Left ventricle myocardium inferior (tissue), 1 donor: ENCODE results near the gene PPP1R9A. TPM values are rescaled to one million over a fixed set of nuclear protein-coding genes. Genes with fewer than 3 reads are reported as not detected.

Source experiments
- DNase-seq: peaks from one replicate; pipeline ENCODE4 v3.0.0-alpha.2; 2020
- H3K27ac ChIP-seq: fragments of 200-600 bp; replicated peaks from 2 replicates; pipeline ENCODE4 v1.8.0; 2021
- H3K27me3 ChIP-seq: fragments of 200-600 bp; 2 replicates; pipeline ENCODE4 v1.8.0; 2021; ENCODE audit warnings: low read depth
- H3K36me3 ChIP-seq: fragments of 200-600 bp; 2 replicates; pipeline ENCODE4 v1.8.0; 2021
- H3K4me1 ChIP-seq: fragments of 200-600 bp; 2 replicates; pipeline ENCODE4 v1.8.0; 2021
- H3K4me3 ChIP-seq: fragments of 200-600 bp; 2 replicates; pipeline ENCODE4 v1.8.0; 2021; ENCODE audit warnings: mild to moderate bottlenecking, moderate library complexity
- H3K9me3 ChIP-seq: fragments of 200-600 bp; replicated peaks from 2 replicates; pipeline ENCODE4 v1.8.0; 2021
- intact Hi-C: fragments of 100-400 bp; cut with micrococcal nuclease; formaldehyde crosslinking; loops from one replicate; pipeline ENCODE4 v1.11.0; 2022
- total RNA-seq: library from RNA; stranded (reverse); fragmentation: NEBNext Ultra II Directional; extraction: Animal tissue kit (Norgen Biotek cat#: 25700); gene quantifications from one replicate; pipeline ENCODE4 v1.2.1, GENCODE V29; 2021
- TF ChIP-seq, protein P1 (sequence below): fragments of 200-600 bp; IDR thresholded peaks from 2 replicates; pipeline ENCODE4 v1.8.0; 2021; ENCODE audit warnings: antibody characterized with exemption, mild to moderate bottlenecking, borderline replicate concordance
- donor health status: DM: no; HTN: yes; CAD: no; lungs with severe emphysema.

PPP1R9A gene
- total RNA-seq, 1 donor from 2014 or later = 27.6 TPM

DNA sequence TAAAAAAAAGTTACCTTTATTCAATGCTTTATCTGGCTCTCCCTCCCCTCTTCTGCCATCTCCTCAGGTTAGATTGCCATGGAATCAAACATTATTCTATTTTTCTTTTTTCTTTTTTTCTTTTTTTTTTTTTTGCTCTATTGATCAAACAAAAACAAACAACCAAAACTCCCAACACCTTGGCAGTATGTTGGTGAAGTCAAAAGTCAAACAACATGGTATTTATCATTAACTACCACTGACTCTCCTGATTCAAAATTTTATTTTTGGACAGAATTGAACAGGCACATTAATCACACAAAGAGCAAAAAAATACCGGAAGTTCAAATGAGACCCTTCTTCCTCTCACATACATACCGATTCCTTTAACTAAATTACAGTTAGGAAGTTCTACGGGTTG, 410.6 kb downstream of the PPP1R9A start:
- H3K27ac ChIP-seq = no peak overlapping the region
- no peaks in the 10 kb centered on the region for H3K9me3 ChIP-seq
- no peaks in the 10 kb centered on the region for H3K4me1 ChIP-seq
- H3K4me3 ChIP-seq = no peak overlapping the region
- H3K36me3 ChIP-seq = no peaks in the 10 kb centered on the region
- intact Hi-C loops = no loop called here
- TF ChIP-seq, protein P1, sequence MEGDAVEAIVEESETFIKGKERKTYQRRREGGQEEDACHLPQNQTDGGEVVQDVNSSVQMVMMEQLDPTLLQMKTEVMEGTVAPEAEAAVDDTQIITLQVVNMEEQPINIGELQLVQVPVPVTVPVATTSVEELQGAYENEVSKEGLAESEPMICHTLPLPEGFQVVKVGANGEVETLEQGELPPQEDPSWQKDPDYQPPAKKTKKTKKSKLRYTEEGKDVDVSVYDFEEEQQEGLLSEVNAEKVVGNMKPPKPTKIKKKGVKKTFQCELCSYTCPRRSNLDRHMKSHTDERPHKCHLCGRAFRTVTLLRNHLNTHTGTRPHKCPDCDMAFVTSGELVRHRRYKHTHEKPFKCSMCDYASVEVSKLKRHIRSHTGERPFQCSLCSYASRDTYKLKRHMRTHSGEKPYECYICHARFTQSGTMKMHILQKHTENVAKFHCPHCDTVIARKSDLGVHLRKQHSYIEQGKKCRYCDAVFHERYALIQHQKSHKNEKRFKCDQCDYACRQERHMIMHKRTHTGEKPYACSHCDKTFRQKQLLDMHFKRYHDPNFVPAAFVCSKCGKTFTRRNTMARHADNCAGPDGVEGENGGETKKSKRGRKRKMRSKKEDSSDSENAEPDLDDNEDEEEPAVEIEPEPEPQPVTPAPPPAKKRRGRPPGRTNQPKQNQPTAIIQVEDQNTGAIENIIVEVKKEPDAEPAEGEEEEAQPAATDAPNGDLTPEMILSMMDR = no peak
- no peak for DNase-seq
- peaks cover 2% of the 10 kb centered on the region for H3K27me3 ChIP-seq

- no peak overlapping the region for H3K4me3 ChIP-seq
- no peak for DNase-seq
- H3K9me3 ChIP-seq = no peaks in the 10 kb centered on the region
- no peaks in the 10 kb centered on the region for H3K4me1 ChIP-seq
- TF ChIP-seq, protein P1 = no peak
- no peak overlapping the region for H3K27ac ChIP-seq
- H3K36me3 ChIP-seq = no peaks in the 10 kb centered on the region
- intact Hi-C loops = no loop called here
- H3K27me3 ChIP-seq = peaks cover 8% of the 10 kb centered on the region
Measured at GRCh38 chr7:95318501-95319100, 411.2 kb downstream of the PPP1R9A start.

- H3K4me3 ChIP-seq = no peak overlapping the region
- no peaks in the 10 kb centered on the region for H3K36me3 ChIP-seq
- no peaks in the 10 kb centered on the region for H3K4me1 ChIP-seq
- no peak overlapping the region for H3K27ac ChIP-seq
- no peak for DNase-seq
- H3K27me3 ChIP-seq = peaks cover 18% of the 10 kb centered on the region
- H3K9me3 ChIP-seq = no peaks in the 10 kb centered on the region
- TF ChIP-seq, protein P1 = no peak
- intact Hi-C loops = no loop called here
Measured at GRCh38 chr7:95319570-95319969, 412.2 kb downstream of the PPP1R9A start.

DNA sequence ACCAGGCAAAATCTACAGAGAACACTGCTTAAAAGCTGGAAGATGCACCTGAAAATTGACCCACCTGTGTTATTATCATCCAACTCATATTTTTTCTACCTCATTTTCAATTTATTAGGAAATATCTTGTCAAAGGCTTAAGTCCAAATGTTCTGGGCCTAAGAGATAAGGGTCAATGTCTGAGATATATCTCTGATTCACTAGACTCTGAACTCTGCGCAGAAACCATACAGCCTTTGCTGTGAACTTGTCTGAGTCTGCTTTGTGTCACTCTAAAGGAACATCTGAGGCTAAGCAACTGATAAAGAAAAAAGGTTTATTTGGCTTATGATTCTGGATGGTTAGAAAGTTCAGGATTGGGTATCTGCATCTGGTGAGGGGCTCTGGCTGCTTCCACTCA, 413.3 kb downstream of the PPP1R9A start:
- intact Hi-C loops = no loop called here
- Histone ChIP-seq H3K36me3 (no peaks in the 10 kb centered on the region), H3K27ac (no peak overlapping the region), H3K4me1 (no peaks in the 10 kb centered on the region), H3K9me3 (no peaks in the 10 kb centered on the region), H3K27me3 (peaks cover 29% of the 10 kb centered on the region), H3K4me3 (no peak overlapping the region)
- TF ChIP-seq, protein P1 = no peak
- DNase-seq = no peak

DNA sequence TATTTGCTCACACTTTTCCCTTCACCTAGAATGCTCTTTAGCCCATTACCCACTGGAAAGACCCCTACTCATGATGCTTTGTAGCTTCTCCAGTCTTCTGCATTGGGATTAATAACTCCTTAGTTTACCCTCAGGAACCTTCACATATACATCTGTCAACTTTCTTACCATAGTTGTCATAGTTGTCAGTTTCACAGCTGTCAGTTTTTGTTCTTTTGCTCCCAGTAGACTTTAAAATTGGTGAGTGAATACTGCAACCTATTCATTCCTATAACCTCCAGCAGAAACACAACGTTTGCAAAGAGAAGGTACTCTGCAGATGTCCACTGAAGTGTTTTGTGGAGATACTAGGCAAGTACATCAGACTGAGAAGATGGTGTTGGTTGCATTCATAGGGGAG, 414.3 kb downstream of the PPP1R9A start:
- no peak overlapping the region for H3K27ac ChIP-seq
- peaks cover 39% of the 10 kb centered on the region for H3K27me3 ChIP-seq
- no peak overlapping the region for H3K4me3 ChIP-seq
- DNase-seq = no peak
- intact Hi-C loops = no loop called here
- TF ChIP-seq, protein P1 = no peak
- no peaks in the 10 kb centered on the region for H3K4me1 ChIP-seq
- H3K9me3 ChIP-seq = no peaks in the 10 kb centered on the region
- H3K36me3 ChIP-seq = no peaks in the 10 kb centered on the region
